Loucy (cell line): ENCODE data around the gene ZNF148.

Source experiments
- H2AFZ ChIP-seq: fragments of 200-600 bp; sonication (generic); 2 replicates; pipeline ENCODE4 v1.6.0; 2016; ENCODE audit warnings: antibody characterized with exemption, mild to moderate bottlenecking, low read length, moderate library complexity
- H3F3A ChIP-seq: fragments of 200-600 bp; 2 replicates; pipeline ENCODE4 v1.6.0; 2016; ENCODE audit warnings: antibody characterized with exemption, low read depth, mild to moderate bottlenecking
- H3K27me3 ChIP-seq: fragments of 200-600 bp; sonication (generic); 2 replicates; pipeline ENCODE4 v1.6.1; 2014; ENCODE audit warnings: low read length, mild to moderate bottlenecking; ENCODE audit not compliant: insufficient read depth, poor library complexity, severe bottlenecking
- H3K36me3 ChIP-seq: fragments of 200-600 bp; sonication (generic); 2 replicates; pipeline ENCODE4 v1.6.1; 2016; ENCODE audit warnings: low read length; ENCODE audit not compliant: insufficient read depth
- H3K4me1 ChIP-seq: fragments of 200-600 bp; sonication (generic); 2 replicates; pipeline ENCODE4 v1.5.1; 2014; ENCODE audit warnings: low read length, mild to moderate bottlenecking; ENCODE audit not compliant: insufficient read depth, poor library complexity, severe bottlenecking
- H3K4me2 ChIP-seq: fragments of 200-600 bp; sonication (generic); 2 replicates; pipeline ENCODE4 v1.6.0; 2014; ENCODE audit warnings: antibody characterized with exemption, low read length, low read depth, mild to moderate bottlenecking; ENCODE audit not compliant: poor library complexity, severe bottlenecking
- H3K4me3 ChIP-seq: fragments of 200-600 bp; sonication (generic); 2 replicates; pipeline ENCODE4 v1.5.1; 2014; ENCODE audit warnings: low read length, mild to moderate bottlenecking, mixed read lengths; ENCODE audit not compliant: poor library complexity, severe bottlenecking
- H3K79me2 ChIP-seq: fragments of 200-600 bp; sonication (generic); 2 replicates; pipeline ENCODE4 v1.6.1; 2014; ENCODE audit warnings: low read length; ENCODE audit not compliant: insufficient read depth
- H3K9ac ChIP-seq: fragments of 200-600 bp; sonication (generic); 2 replicates; pipeline ENCODE4 v1.6.0; 2014; ENCODE audit warnings: mild to moderate bottlenecking, low read depth, low read length, moderate library complexity; ENCODE audit not compliant: poor library complexity, severe bottlenecking
- H3K9me2 ChIP-seq: fragments of 200-600 bp; sonication (generic); replicated peaks from 2 replicates; pipeline ENCODE4 v1.6.1; 2016; ENCODE audit warnings: low read depth, low read length, mixed read lengths
- H3K9me3 ChIP-seq: fragments of 200-600 bp; sonication (generic); 2 replicates; pipeline ENCODE4 v1.6.1; 2014; ENCODE audit warnings: mild to moderate bottlenecking, antibody characterized with exemption, low read length, low read depth; ENCODE audit not compliant: insufficient read depth
- H4K20me1 ChIP-seq: fragments of 200-600 bp; sonication (generic); 2 replicates; pipeline ENCODE4 v1.6.0; 2014; ENCODE audit warnings: antibody characterized with exemption, low read length, mild to moderate bottlenecking; ENCODE audit not compliant: insufficient read depth, poor library complexity, severe bottlenecking
- CTCF ChIP-seq: fragments of 200-600 bp; sonication (generic); conservative IDR thresholded peaks from 2 replicates; pipeline ENCODE4 v1.5.1; 2014; ENCODE audit warnings: mild to moderate bottlenecking, antibody characterized with exemption, low read length
- EZH2phosphoT487 ChIP-seq: fragments of 200-600 bp; IDR thresholded peaks from 2 replicates; pipeline ENCODE4 v1.6.1; 2018; ENCODE audit warnings: antibody characterized with exemption, mild to moderate bottlenecking, moderate library complexity, borderline replicate concordance

ZNF148 gene

DNA sequence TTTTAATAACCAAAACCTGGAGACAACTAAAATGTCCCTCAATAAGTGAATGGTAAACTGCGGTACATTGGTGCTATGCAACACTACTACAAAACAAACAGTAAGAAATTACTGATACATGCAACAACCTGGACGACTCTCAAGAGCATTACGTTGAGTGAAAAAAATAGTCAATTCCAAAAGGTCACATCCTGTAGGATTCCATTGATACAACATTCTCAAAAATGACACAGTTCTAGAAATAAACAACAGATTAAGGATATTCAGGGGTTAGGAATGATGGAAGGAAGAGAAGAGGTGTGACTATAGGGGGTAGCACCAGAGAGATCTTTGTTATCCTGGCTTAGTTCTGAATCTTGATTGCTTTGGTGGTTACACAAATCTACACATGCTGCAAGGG is 72.2 kb downstream of the ZNF148 start:
- Histone ChIP-seq H3K4me1 (no peaks in the 10 kb centered on the region), H3K79me2 (peaks cover 86% of the 10 kb centered on the region), H2AFZ (no peak overlapping the region), H3K27me3 (no peaks in the 10 kb centered on the region), H3F3A (no peaks in the 10 kb centered on the region), H3K9ac (no peak overlapping the region), H3K9me2 (no peaks in the 10 kb centered on the region), H3K4me3 (no peak overlapping the region), H3K4me2 (no peak overlapping the region), H4K20me1 (peaks cover 14% of the 10 kb centered on the region), H3K36me3 (peaks cover 29% of the 10 kb centered on the region; the same call in 1 of the 2 replicates), H3K9me3 (no peaks in the 10 kb centered on the region)
- no peak for TF ChIP-seq CTCF
- no peak for TF ChIP-seq EZH2phosphoT487

DNA sequence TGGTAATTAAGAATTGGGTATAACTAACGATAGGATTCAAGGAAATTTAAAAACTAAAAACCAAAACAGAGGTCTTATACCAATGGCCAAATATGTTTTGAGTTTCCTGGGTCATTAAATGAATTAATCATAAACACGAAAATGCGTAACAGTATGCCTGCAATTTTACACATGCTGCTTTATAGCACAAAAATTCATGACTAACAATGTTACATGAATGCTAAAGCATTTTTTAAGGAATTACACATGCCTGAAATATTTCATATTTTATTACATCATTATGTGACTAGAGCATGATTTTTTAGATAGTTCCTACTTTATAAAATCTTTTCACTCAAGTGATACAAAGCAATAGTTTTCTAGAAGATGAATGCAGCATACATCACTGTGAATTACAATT is 74.7 kb downstream of the ZNF148 start:
- H3F3A ChIP-seq = no peaks in the 10 kb centered on the region
- no peak overlapping the region for H3K4me2 ChIP-seq
- no peaks in the 10 kb centered on the region for H3K27me3 ChIP-seq
- H3K79me2 ChIP-seq = peaks cover 82% of the 10 kb centered on the region
- H3K9me3 ChIP-seq = no peaks in the 10 kb centered on the region
- peaks cover 18% of the 10 kb centered on the region; the same call in 1 of the 2 replicates for H3K36me3 ChIP-seq
- peaks cover 22% of the 10 kb centered on the region for H4K20me1 ChIP-seq
- TF ChIP-seq CTCF (no peak), EZH2phosphoT487 (no peak)
- H3K4me1 ChIP-seq = no peaks in the 10 kb centered on the region
- no peak overlapping the region for H2AFZ ChIP-seq
- no peaks in the 10 kb centered on the region for H3K9me2 ChIP-seq
- no peak overlapping the region for H3K9ac ChIP-seq
- no peak overlapping the region for H3K4me3 ChIP-seq

DNA sequence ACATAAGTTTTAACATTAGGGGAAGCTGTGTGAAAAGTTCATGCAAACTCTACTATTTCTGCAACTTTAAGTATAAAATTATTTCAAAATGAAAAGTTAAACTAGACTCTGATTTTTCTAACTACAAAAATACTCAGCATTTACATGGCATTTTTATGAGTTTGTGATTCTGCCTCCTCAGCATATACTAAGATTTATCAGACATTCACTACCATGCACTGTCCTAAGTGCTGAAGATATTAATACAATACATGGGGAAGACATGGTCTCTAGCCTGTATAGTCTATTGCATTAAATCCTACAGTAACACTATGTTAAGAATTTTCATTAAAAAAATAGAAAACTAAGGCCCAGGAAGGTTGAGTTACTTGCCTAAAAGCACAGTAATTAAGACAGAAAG is 80.7 kb downstream of the ZNF148 start:
- no peaks in the 10 kb centered on the region for H3K9me2 ChIP-seq
- no peak overlapping the region for H3K4me3 ChIP-seq
- no peaks in the 10 kb centered on the region for H3F3A ChIP-seq
- TF ChIP-seq EZH2phosphoT487 (no peak), CTCF (no peak)
- no peak overlapping the region for H3K9ac ChIP-seq
- no peaks in the 10 kb centered on the region for H3K9me3 ChIP-seq
- peaks cover 74% of the 10 kb centered on the region for H3K79me2 ChIP-seq
- H2AFZ ChIP-seq = no peak overlapping the region
- no peaks in the 10 kb centered on the region for H3K27me3 ChIP-seq
- peaks cover 46% of the 10 kb centered on the region for H4K20me1 ChIP-seq
- H3K36me3 ChIP-seq = peaks cover 9% of the 10 kb centered on the region; the same call in 1 of the 2 replicates
- no peak overlapping the region for H3K4me2 ChIP-seq
- no peaks in the 10 kb centered on the region for H3K4me1 ChIP-seq
